Karpas-422 (cell line): ENCODE results near the gene TMED4. TPM values are rescaled to one million over a fixed set of nuclear protein-coding genes. Genes with fewer than 3 reads are reported as not detected.
"Not testable (repeated sequence)": the region's sequence is repeated elsewhere in the genome, so short reads cannot be mapped to it uniquely, and the experiment has no call there.

Source experiments
- DNase-seq: peaks from one replicate; pipeline ENCODE4 v3.0.0-alpha.2; 2015
- H2AFZ ChIP-seq: fragments of 200-600 bp; sonication (generic); 2 replicates; pipeline ENCODE4 v1.6.1; 2014; ENCODE audit warnings: antibody characterized with exemption, low read length, mixed read lengths
- H3K27ac ChIP-seq: fragments of 200-600 bp; sonication (generic); 2 replicates; pipeline ENCODE4 v1.5.1; 2014; ENCODE audit warnings: mild to moderate bottlenecking, low read length, moderate library complexity
- H3K27me3 ChIP-seq: fragments of 200-600 bp; sonication (generic); 2 replicates; pipeline ENCODE4 v1.6.1; 2014; ENCODE audit warnings: low read length, mixed read lengths
- H3K36me3 ChIP-seq: fragments of 200-600 bp; sonication (generic); 2 replicates; pipeline ENCODE4 v1.6.1; 2014; ENCODE audit warnings: low read length, mixed read lengths; ENCODE audit not compliant: insufficient read depth
- H3K4me1 ChIP-seq: fragments of 200-600 bp; sonication (generic); 2 replicates; pipeline ENCODE4 v1.6.1; 2014; ENCODE audit warnings: mild to moderate bottlenecking, low read length, mixed read lengths
- H3K4me2 ChIP-seq: fragments of 200-600 bp; sonication (generic); 2 replicates; pipeline ENCODE4 v1.6.1; 2014; ENCODE audit warnings: low read length, low read depth, mild to moderate bottlenecking; ENCODE audit not compliant: poor library complexity, severe bottlenecking
- H3K4me3 ChIP-seq: fragments of 200-600 bp; sonication (generic); 2 replicates; pipeline ENCODE4 v1.5.1; 2014; ENCODE audit warnings: mild to moderate bottlenecking, antibody characterized with exemption, low read length, mixed read lengths
- H3K79me2 ChIP-seq: fragments of 200-600 bp; sonication (generic); 2 replicates; pipeline ENCODE4 v1.6.1; 2014; ENCODE audit warnings: mild to moderate bottlenecking, low read length, mixed read lengths
- H3K9ac ChIP-seq: fragments of 200-600 bp; sonication (generic); 2 replicates; pipeline ENCODE4 v1.6.0; 2014; ENCODE audit warnings: low read length
- H3K9me2 ChIP-seq: fragments of 200-600 bp; sonication (generic), shearing (Covaris generic); replicated peaks from 2 replicates; pipeline ENCODE4 v1.6.0; 2014; ENCODE audit warnings: mild to moderate bottlenecking, low read length, moderate library complexity; ENCODE audit not compliant: insufficient read depth
- H3K9me3 ChIP-seq: fragments of 300-700, 200-600 bp; sonication (generic); 2 replicates; pipeline ENCODE4 v1.6.1; 2014; ENCODE audit warnings: low read length, mixed read lengths
- H4K20me1 ChIP-seq: fragments of 200-600 bp; sonication (generic); 2 replicates; pipeline ENCODE4 v1.6.1; 2014; ENCODE audit warnings: mild to moderate bottlenecking, antibody characterized with exemption, low read length, low read depth; ENCODE audit not compliant: insufficient read depth
- total RNA-seq: library from RNA; depleted of rRNA; stranded (reverse); fragments of >200 nt; shearing (Covaris generic); gene quantifications from 2 replicates; pipeline ENCODE4 v1.2.3, GENCODE V29; 2014; ENCODE audit warnings: low replicate concordance

The TMED4 gene
- total RNA-seq, 1 experiment from 2014 or later: 66.2 TPM

DNA sequence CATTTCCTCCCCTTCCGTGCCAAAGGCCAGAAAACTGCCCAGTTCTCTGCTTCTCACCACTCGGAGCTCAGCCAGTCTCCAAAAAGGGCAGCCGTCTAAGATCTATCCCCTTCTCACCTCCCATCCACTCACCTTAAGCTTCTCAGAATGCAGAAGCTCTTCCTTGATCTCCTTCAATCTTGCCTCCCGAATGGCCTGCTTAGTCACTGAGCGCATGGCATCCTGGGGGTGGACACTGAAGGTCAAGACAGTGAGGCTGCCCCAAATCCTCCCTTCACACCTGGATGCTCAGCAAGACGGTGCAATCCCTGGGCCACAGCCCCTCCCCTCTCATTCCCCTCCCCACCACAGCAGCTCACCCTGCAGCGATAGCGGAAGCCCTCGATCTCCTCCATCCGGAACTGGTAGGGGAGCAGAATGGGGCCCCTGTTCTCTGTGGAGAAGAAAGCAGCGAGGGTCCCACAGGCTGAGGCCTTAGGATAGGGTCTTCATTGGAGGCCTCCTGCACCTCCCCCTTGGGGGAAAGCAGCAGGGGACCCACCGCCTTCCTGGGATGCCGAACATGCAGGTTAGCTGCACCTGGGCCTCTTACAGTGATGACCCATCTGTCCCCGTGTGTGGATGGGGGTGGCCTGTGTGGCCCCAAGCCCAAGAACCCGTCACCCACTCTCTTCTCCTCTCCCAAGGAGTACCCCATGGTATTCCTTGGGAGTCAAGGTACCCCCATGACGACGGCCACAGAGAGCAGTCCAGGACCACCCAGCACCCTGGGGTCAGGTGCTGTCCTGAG lies 13.1 kb downstream of the TMED4 start:
- Histone ChIP-seq H3K4me1 (peaks cover 13% of the 10 kb centered on the region), H2AFZ (no peak overlapping the region), H3K79me2 (peaks cover 22% of the 10 kb centered on the region), H3K9me3 (no peaks in the 10 kb centered on the region), H3K9me2 (no peaks in the 10 kb centered on the region), H3K4me2 (no peak overlapping the region), H3K36me3 (peaks cover 55% of the 10 kb centered on the region), H4K20me1 (peaks cover 18% of the 10 kb centered on the region), H3K27ac (no peak overlapping the region), H3K27me3 (no peaks in the 10 kb centered on the region), H3K9ac (no peak overlapping the region), H3K4me3 (no peak overlapping the region)
- DNase-seq: no peak

DNA sequence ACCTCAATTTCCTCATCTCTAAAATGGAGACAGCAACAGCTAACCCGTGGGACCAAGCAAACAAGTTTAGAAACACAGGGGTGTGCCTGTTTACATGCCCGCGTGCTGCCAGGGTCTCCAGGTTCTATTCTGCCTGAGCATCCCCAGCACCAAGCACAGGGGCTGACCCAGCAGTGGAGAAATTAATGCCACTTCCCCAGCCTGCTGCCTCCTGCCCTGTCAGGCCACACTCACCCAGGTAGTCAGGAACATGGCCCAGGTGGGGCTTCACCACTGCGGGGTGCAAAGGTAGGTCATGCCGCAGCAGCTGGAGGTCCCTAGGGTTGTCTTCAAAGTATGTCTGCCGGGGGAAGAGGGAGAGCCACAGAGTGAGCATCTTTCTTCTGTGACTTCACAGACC lies 14.1 kb downstream of the TMED4 start:
- H3K4me1 ChIP-seq: peaks cover 10% of the 10 kb centered on the region
- peaks cover 18% of the 10 kb centered on the region for H4K20me1 ChIP-seq
- no peaks in the 10 kb centered on the region for H3K27me3 ChIP-seq
- no peak overlapping the region for H3K27ac ChIP-seq
- H3K4me3 ChIP-seq: no peak overlapping the region
- peaks cover 55% of the 10 kb centered on the region for H3K36me3 ChIP-seq
- no peak overlapping the region for H2AFZ ChIP-seq
- no peak for DNase-seq
- peaks cover 13% of the 10 kb centered on the region for H3K79me2 ChIP-seq
- no peak overlapping the region for H3K4me2 ChIP-seq
- H3K9ac ChIP-seq: no peak overlapping the region
- no peaks in the 10 kb centered on the region for H3K9me2 ChIP-seq
- H3K9me3 ChIP-seq: no peaks in the 10 kb centered on the region

DNA sequence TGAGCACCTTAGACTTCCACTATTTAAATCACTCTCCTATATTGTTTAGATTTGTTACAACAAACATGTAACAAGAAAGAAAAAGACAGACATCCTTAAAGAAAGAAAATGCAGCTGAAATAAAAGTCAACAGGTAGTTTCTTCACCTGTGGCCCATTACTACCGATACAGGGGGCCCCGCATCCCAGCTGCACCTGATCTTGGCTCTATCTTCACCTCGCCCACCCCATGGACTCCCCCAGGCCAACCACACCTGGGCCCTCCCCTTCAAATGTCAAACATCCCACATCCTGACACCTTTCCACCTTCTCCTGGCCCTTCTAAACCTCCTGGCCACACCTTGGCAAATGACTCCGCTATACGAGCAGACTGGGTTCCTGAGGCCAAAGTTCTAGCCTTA lies 15.4 kb downstream of the TMED4 start:
- peaks cover under 1% of the 10 kb centered on the region; the same call in 1 of the 2 replicates for H3K79me2 ChIP-seq
- H3K9me2 ChIP-seq: no peaks in the 10 kb centered on the region
- no peaks in the 10 kb centered on the region for H3K4me1 ChIP-seq
- peaks cover 44% of the 10 kb centered on the region for H3K36me3 ChIP-seq
- H3K4me2 ChIP-seq: no peak overlapping the region
- no peaks in the 10 kb centered on the region for H3K27me3 ChIP-seq
- H3K9ac ChIP-seq: no peak overlapping the region
- H4K20me1 ChIP-seq: peaks cover 15% of the 10 kb centered on the region
- H3K4me3 ChIP-seq: no peak overlapping the region
- H3K27ac ChIP-seq: no peak overlapping the region
- no peak overlapping the region for H2AFZ ChIP-seq
- no peak for DNase-seq
- no peaks in the 10 kb centered on the region for H3K9me3 ChIP-seq

DNA sequence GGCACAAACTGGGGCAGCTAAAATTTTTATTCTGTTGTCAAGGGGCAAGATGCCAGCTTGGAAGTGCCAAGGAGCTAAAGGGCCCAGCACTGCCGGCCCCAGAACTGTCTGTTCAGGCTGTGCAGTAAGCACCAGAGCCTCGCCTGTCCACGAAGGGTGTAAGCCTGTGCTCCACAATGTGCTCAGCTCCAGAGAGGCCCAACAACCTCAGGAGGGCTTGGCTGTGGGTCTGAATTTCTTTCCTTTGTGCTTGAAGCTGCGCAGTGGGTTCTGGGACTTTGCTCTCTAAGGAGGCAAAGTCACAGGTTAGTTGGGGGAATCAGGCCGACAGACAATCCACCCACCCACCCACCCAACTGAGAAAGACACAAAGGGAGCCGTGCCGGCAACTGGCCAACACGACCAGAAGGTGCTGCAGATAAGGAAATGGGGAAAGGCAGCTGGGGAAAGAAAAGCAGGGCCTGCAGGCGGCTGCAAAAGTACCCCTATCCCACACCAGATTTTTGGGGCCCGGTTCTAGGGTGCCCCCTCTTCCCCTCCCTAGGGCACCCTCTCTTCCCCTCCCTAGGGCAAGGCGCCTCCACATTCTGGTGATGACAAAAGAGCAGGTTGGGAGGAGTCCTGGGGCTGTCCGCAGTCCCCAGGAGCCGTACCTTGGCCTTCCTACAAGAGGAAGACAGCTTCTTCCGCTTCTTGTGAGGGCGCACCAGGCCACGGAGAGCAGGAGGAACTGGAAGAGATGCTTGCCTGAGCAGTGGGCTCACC lies 16.1 kb downstream of the TMED4 start:
- no peak overlapping the region for H3K27ac ChIP-seq

DNA sequence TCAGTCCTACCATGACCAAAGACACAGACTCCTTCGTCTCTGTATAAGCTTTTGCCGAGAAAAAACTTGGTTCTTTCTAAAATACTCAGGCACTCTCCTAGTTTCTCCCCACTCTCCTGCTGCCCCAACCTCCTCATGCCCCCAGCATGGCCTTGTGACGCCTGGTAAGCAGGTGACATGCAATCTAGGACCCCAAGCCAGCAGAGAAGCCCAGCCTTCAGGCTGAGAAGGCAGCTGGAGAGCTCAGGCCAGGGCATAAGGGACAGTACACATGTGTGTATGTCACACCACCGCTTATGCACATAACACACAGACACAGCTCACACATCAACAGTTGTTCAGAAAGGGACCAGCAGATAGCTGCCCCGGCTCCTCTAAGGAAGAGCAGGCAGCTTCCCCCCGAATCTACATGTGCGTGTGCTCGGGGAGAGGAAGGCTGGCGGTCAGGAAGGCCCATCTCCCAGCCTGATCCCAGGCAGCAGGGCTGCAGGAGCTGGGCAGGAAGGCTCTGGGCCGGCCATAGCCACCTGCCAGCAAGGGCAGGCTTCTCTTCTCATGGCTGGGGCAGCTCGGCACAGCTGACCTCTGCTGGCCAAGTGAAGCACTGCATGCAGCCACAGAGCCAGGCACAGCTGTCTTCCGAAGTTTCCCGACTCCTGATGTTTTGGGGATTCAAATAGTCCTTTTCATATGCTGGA lies 16.8 kb downstream of the TMED4 start:
- Histone ChIP-seq H3K4me3 (no peak overlapping the region), H3K79me2 (no peaks in the 10 kb centered on the region), H3K4me2 (no peak overlapping the region), H4K20me1 (peaks cover 15% of the 10 kb centered on the region), H3K36me3 (peaks cover 37% of the 10 kb centered on the region), H3K9ac (no peak overlapping the region), H2AFZ (no peak overlapping the region), H3K9me3 (no peaks in the 10 kb centered on the region), H3K27me3 (no peaks in the 10 kb centered on the region), H3K27ac (no peak overlapping the region), H3K9me2 (no peaks in the 10 kb centered on the region), H3K4me1 (no peaks in the 10 kb centered on the region)
- peak; percentile 82 for DNase-seq

More for the DNA sequence above, 16.1 kb downstream of the TMED4 start:
- H3K4me1 ChIP-seq: no peaks in the 10 kb centered on the region
- H3K4me2 ChIP-seq: no peak overlapping the region
- H4K20me1 ChIP-seq: peaks cover 15% of the 10 kb centered on the region
- H3K9me2 ChIP-seq: no peaks in the 10 kb centered on the region
- no peaks in the 10 kb centered on the region for H3K9me3 ChIP-seq
- H3K9ac ChIP-seq: no peak overlapping the region
- no peaks in the 10 kb centered on the region for H3K27me3 ChIP-seq
- no peak for DNase-seq
- H2AFZ ChIP-seq: no peak overlapping the region
- H3K36me3 ChIP-seq: peaks cover 40% of the 10 kb centered on the region
- no peaks in the 10 kb centered on the region for H3K79me2 ChIP-seq
- H3K4me3 ChIP-seq: no peak overlapping the region

DNA sequence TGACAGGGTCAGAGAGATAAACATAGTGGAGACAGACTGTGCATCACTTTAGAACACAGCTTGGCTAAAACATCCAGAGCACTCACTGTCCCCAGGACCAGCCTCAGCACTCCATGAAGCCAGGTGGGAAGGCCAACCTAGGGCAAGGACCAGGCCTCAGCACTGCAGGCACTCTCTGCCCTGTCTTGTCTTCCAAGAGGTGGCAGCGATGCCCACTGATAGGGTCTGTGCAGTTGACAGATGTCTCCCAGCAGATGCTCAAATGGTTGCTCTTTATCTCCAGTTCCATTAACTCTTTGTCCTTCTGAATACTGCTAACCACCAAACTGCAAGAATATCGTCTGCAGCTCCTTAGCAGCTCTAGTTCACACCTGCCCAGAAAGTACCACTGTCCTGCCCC lies 17.4 kb downstream of the TMED4 start:
- no peak overlapping the region for H3K27ac ChIP-seq
- H3K79me2 ChIP-seq: no peaks in the 10 kb centered on the region
- H3K9me2 ChIP-seq: no peaks in the 10 kb centered on the region
- H3K4me3 ChIP-seq: no peak overlapping the region
- no peaks in the 10 kb centered on the region for H3K4me1 ChIP-seq
- H3K9ac ChIP-seq: no peak overlapping the region
- H3K27me3 ChIP-seq: no peaks in the 10 kb centered on the region
- no peak overlapping the region for H3K4me2 ChIP-seq
- H3K9me3 ChIP-seq: no peaks in the 10 kb centered on the region
- H2AFZ ChIP-seq: no peak overlapping the region
- peaks cover 15% of the 10 kb centered on the region for H4K20me1 ChIP-seq
- DNase-seq: no peak
- H3K36me3 ChIP-seq: peaks cover 36% of the 10 kb centered on the region

DNA sequence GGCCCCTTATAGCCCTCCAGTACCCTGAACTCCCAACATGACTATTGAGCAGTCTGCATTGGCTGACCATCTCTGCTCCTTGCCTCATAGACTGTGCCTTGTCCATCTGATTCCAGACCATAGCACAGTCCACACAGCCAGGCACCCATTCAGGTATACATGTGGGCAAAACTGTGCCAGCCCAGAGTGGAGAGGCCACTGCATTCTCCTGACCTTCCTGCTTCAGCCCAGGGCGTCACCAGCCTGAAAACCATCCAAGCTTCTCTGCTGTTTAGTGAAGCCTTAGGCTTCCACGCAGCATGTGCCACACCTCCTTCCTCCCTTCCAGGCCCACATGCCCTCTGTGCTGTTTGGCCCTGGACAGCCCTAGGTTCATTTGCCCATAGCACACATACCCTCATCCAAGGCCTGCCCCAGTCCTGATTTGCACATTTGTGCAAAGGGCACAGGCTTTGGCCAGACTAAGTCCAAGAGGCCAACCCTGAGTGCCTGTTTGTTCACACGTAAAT lies 18.8 kb downstream of the TMED4 start:
- no peak overlapping the region for H3K4me3 ChIP-seq
- no peaks in the 10 kb centered on the region for H3K9me2 ChIP-seq
- DNase-seq: no peak
- H3K9ac ChIP-seq: no peak overlapping the region
- H3K27ac ChIP-seq: no peak overlapping the region
- no peak overlapping the region for H2AFZ ChIP-seq
- no peaks in the 10 kb centered on the region for H3K9me3 ChIP-seq
- H4K20me1 ChIP-seq: peaks cover 15% of the 10 kb centered on the region
- H3K4me2 ChIP-seq: no peak overlapping the region
- no peaks in the 10 kb centered on the region for H3K27me3 ChIP-seq
- H3K36me3 ChIP-seq: peaks cover 27% of the 10 kb centered on the region
- no peaks in the 10 kb centered on the region for H3K4me1 ChIP-seq
- no peaks in the 10 kb centered on the region for H3K79me2 ChIP-seq

DNA sequence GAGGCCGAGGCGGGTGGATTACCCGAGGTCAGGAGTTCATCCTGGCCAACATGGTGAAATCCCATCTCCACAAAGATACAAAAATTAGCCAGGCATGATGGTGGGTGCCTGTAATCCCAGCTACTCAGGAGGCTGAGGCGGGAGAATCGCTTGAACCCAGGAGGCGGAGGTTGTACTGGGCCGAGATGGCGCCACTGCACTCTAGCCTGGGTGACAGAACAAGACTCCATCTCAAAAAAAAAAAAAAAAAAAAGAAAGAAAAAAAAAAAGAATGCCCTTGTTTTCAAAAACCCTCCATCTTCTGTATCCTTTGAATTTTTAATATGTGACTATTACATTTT lies 19.4 kb downstream of the TMED4 start:
- H3K9me2 ChIP-seq, DNase-seq, H3K9ac ChIP-seq, H3K4me1 ChIP-seq, H3K4me2 ChIP-seq, H3K27me3 ChIP-seq, H3K79me2 ChIP-seq, H3K9me3 ChIP-seq, H3K4me3 ChIP-seq, H2AFZ ChIP-seq, H3K27ac ChIP-seq: not testable (repeated sequence)
- Histone ChIP-seq H3K36me3 (peaks cover 21% of the 10 kb centered on the region), H4K20me1 (peaks cover 15% of the 10 kb centered on the region)
